ENCODE measurements around the gene TBCC. TPM values are rescaled to one million over a fixed set of nuclear protein-coding genes. Genes with fewer than 3 reads are reported as not detected.

The TBCC gene
- total RNA-seq, 1 donor from 2014 or later = 40.1 TPM

DNA sequence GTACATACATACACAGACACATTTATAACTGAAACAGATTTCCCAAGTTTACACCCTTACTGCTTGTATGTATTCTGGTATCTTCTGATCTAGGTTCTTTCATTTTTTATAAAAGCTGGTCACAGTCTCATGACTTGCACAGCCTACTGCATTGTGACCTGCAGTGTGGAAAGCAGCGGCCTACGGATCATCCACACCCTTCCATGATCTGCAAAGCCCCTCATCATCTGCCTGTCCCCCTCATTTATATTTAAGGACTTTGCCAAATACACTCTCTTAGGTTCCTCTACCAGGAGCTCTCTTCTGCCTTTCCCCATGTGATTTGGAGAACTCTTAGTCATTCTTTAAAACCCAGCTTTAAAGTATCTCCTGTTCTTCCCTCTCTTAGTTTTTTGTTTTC lies 23.9 kb upstream of the TBCC start:
- TF ChIP-seq, protein P1, sequence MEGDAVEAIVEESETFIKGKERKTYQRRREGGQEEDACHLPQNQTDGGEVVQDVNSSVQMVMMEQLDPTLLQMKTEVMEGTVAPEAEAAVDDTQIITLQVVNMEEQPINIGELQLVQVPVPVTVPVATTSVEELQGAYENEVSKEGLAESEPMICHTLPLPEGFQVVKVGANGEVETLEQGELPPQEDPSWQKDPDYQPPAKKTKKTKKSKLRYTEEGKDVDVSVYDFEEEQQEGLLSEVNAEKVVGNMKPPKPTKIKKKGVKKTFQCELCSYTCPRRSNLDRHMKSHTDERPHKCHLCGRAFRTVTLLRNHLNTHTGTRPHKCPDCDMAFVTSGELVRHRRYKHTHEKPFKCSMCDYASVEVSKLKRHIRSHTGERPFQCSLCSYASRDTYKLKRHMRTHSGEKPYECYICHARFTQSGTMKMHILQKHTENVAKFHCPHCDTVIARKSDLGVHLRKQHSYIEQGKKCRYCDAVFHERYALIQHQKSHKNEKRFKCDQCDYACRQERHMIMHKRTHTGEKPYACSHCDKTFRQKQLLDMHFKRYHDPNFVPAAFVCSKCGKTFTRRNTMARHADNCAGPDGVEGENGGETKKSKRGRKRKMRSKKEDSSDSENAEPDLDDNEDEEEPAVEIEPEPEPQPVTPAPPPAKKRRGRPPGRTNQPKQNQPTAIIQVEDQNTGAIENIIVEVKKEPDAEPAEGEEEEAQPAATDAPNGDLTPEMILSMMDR (IDR thresholded peaks at IDR 0.05) = no peak
- TF ChIP-seq EZH2phosphoT487 (IDR thresholded peaks at IDR 0.05) (no peak), EZH2 (IDR thresholded peaks at IDR 0.05) (no peak)
- peaks cover 23% of the 10 kb centered on the region for H3F3A ChIP-seq (ENCODE audit: low read depth)
- H3K27me3 ChIP-seq = peaks cover 7% of the 10 kb centered on the region
- no peak for DNase-seq (ENCODE audit: low spot score)
- H3K9ac ChIP-seq = no peak overlapping the region
- H4K20me1 ChIP-seq (ENCODE audit: low read depth) = no peaks in the 10 kb centered on the region
- H3K9me3 ChIP-seq (ENCODE audit: low read depth) = no peaks in the 10 kb centered on the region
- H3K4me2 ChIP-seq = no peak overlapping the region
- H3K36me3 Mint-ChIP-seq = no peaks in the 10 kb centered on the region
- no peaks in the 10 kb centered on the region for H3K79me2 ChIP-seq (ENCODE audit: low read depth)
- no peak overlapping the region for H3K27ac ChIP-seq
- peaks cover 15% of the 10 kb centered on the region for H3K4me1 ChIP-seq
- peak overlapping the region; percentile 40 for H3K27ac Mint-ChIP-seq
- peaks cover 16% of the 10 kb centered on the region for H3K4me1 Mint-ChIP-seq
- H3K36me3 ChIP-seq = no peaks in the 10 kb centered on the region
- H3K4me3 ChIP-seq = no peak overlapping the region
- no peaks in the 10 kb centered on the region for H3K9me3 Mint-ChIP-seq
- H3K27me3 Mint-ChIP-seq (ENCODE audit: insufficient read depth, low read depth) = peaks cover 2% of the 10 kb centered on the region
- no peak overlapping the region for H3K4me3 Mint-ChIP-seq
- no peak overlapping the region for H2AFZ ChIP-seq (replicated peaks)

DNA sequence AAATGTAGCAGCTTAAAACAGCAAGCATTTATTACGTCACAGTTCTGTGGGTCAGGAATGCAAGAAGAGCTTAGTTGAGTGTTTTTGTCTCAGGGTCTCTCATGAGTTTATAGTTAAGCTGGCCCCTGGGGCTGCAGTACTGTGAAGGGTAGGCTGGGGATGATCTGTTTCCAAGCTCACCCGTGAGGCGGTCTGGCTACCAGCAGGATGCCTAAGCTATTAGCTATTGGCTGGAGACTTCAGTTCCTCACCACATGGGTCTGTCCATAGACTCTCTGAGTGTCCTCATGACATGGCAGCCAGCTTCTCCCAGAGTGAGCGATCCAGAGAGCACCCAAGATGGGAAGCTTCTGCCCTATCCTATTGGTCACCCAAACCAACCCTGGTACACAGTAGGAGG lies 23.1 kb upstream of the TBCC start:
- Histone ChIP-seq H3K4me3 (no peak overlapping the region), H3F3A (ENCODE audit: low read depth) (peaks cover 23% of the 10 kb centered on the region), H4K20me1 (ENCODE audit: low read depth) (no peaks in the 10 kb centered on the region), H3K27ac (no peak overlapping the region), H3K79me2 (ENCODE audit: low read depth) (no peaks in the 10 kb centered on the region), H3K36me3 (no peaks in the 10 kb centered on the region), H3K4me1 (peaks cover 15% of the 10 kb centered on the region), H3K9ac (no peak overlapping the region), H3K9me3 (ENCODE audit: low read depth) (no peaks in the 10 kb centered on the region), H3K4me2 (no peak overlapping the region), H2AFZ (replicated peaks) (no peak overlapping the region), H3K27me3 (peaks cover 7% of the 10 kb centered on the region)
- H3K9me3 Mint-ChIP-seq = no peaks in the 10 kb centered on the region
- no peak overlapping the region for H3K27ac Mint-ChIP-seq
- TF ChIP-seq EZH2phosphoT487 (IDR thresholded peaks at IDR 0.05) (no peak), EZH2 (IDR thresholded peaks at IDR 0.05) (no peak)
- TF ChIP-seq, protein P1 (IDR thresholded peaks at IDR 0.05) = no peak
- H3K27me3 Mint-ChIP-seq (ENCODE audit: insufficient read depth, low read depth) = peaks cover 2% of the 10 kb centered on the region
- DNase-seq (ENCODE audit: low spot score) = peak; percentile 27
- no peaks in the 10 kb centered on the region for H3K36me3 Mint-ChIP-seq
- H3K4me3 Mint-ChIP-seq = no peak overlapping the region
- H3K4me1 Mint-ChIP-seq = peaks cover 16% of the 10 kb centered on the region

GRCh38 chr6:42766163-42766670 lies 20.3 kb upstream of the TBCC start:
- Histone ChIP-seq H3K9ac (no peak overlapping the region), H3K79me2 (ENCODE audit: low read depth) (no peaks in the 10 kb centered on the region), H2AFZ (replicated peaks) (no peak overlapping the region), H3K36me3 (no peaks in the 10 kb centered on the region), H3K4me1 (peaks cover 7% of the 10 kb centered on the region), H3K27ac (no peak overlapping the region), H3F3A (ENCODE audit: low read depth) (peaks cover 14% of the 10 kb centered on the region), H3K4me3 (no peak overlapping the region), H3K9me3 (ENCODE audit: low read depth) (no peaks in the 10 kb centered on the region), H4K20me1 (ENCODE audit: low read depth) (no peaks in the 10 kb centered on the region), H3K4me2 (no peak overlapping the region), H3K27me3 (no peaks in the 10 kb centered on the region)
- no peak for TF ChIP-seq EZH2 (IDR thresholded peaks at IDR 0.05)
- TF ChIP-seq EZH2phosphoT487 (IDR thresholded peaks at IDR 0.05) = no peak
- DNase-seq (ENCODE audit: low spot score) = no peak
- Mint-ChIP-seq H3K36me3 (no peaks in the 10 kb centered on the region), H3K27me3 (ENCODE audit: insufficient read depth, low read depth) (peaks cover 2% of the 10 kb centered on the region), H3K4me3 (no peak overlapping the region), H3K9me3 (no peaks in the 10 kb centered on the region), H3K27ac (no peak overlapping the region), H3K4me1 (peaks cover 9% of the 10 kb centered on the region)

DNA sequence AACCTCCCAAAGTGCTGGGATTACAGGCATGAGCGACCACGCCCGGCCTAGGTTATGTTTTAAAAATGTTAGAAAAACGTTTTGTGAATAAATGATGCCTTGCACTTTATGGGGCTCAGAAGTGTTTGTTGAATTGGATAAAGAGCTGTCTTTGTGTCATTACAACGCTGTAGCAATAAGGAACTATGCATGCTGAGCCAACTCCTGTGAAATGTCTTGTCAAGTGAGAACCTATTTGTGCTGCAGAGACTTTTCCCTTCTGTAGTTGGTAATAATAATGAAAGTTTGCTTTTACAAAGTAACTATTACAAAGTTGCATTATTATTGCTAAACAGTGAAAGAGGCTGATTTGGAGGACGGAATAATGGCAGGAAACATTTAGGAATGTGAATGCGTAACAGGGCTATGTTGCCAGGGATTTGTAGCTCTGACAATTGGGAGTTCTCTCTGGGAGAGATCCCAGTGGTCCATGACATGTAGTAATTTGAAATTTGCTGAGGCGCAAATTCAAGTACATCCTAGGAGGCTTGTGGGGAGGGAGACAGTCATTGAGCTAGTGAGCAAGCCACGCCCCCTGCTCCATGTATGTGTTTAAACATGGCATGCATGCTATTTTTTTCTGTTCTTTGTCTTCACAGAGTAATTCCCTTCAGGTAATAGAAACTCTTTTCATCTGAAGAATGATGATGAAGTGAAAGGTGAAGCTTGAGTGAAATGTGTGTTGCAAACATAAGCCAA lies 19.2 kb upstream of the TBCC start:
- TF ChIP-seq, protein P1 (IDR thresholded peaks at IDR 0.05) = no peak
- TF ChIP-seq EZH2phosphoT487 (IDR thresholded peaks at IDR 0.05) (no peak), EZH2 (IDR thresholded peaks at IDR 0.05) (no peak)
- Mint-ChIP-seq H3K4me1 (peaks cover 5% of the 10 kb centered on the region), H3K27ac (peak overlapping the region; percentile 10), H3K36me3 (no peaks in the 10 kb centered on the region), H3K27me3 (ENCODE audit: insufficient read depth, low read depth) (peaks cover 2% of the 10 kb centered on the region), H3K4me3 (no peak overlapping the region), H3K9me3 (no peaks in the 10 kb centered on the region)
- no peak overlapping the region for H3K4me2 ChIP-seq
- no peaks in the 10 kb centered on the region for H3K9me3 ChIP-seq (ENCODE audit: low read depth)
- H3K9ac ChIP-seq = no peak overlapping the region
- no peak for DNase-seq (ENCODE audit: low spot score)
- H3K27ac ChIP-seq = no peak overlapping the region
- H3K4me3 ChIP-seq = no peak overlapping the region
- no peaks in the 10 kb centered on the region for H3K36me3 ChIP-seq
- no peak overlapping the region for H2AFZ ChIP-seq (replicated peaks)
- no peaks in the 10 kb centered on the region for H3K79me2 ChIP-seq (ENCODE audit: low read depth)
- H4K20me1 ChIP-seq (ENCODE audit: low read depth) = no peaks in the 10 kb centered on the region
- peaks cover 2% of the 10 kb centered on the region for H3F3A ChIP-seq (ENCODE audit: low read depth)
- H3K27me3 ChIP-seq = no peaks in the 10 kb centered on the region
- H3K4me1 ChIP-seq = no peaks in the 10 kb centered on the region
